ENCODE results near the gene CRTAP.

- TF ChIP-seq CTCF (IDR thresholded peaks at IDR 0.05) (no peak), TCF7L2 (IDR thresholded peaks at IDR 0.05; ENCODE audit: low read depth, low read length) (no peak)
These were observed 31.5 kb downstream of the CRTAP start for GRCh38 chr3:33145221-33145900.
